Mesothelial cell of epicardium (in vitro differentiated cells): Measurements from ENCODE around the gene FGL2. TPM values are rescaled to one million over a fixed set of nuclear protein-coding genes. Genes with fewer than 3 reads are reported as not detected.

Experiments
- DNase-seq, 2 experiments: peaks; one replicate each; pipeline ENCODE4 v3.0.0; 2021; ENCODE audit warnings: low spot score in 2 of 2; ENCODE audit not compliant: unreplicated experiment in 2 of 2
- H3K27ac Mint-ChIP-seq: 2 replicates; pipeline ENCODE4 v1.8.0; 2021; ENCODE audit warnings: mixed read lengths
- H3K27me3 Mint-ChIP-seq: 2 replicates; pipeline ENCODE4 v1.8.0; 2021; ENCODE audit warnings: low read depth, mixed read lengths
- H3K36me3 Mint-ChIP-seq: 2 replicates; pipeline ENCODE4 v1.8.0; 2021; ENCODE audit warnings: mixed read lengths
- H3K4me1 Mint-ChIP-seq: 2 replicates; pipeline ENCODE4 v1.8.0; 2021; ENCODE audit warnings: mixed read lengths
- H3K4me3 Mint-ChIP-seq: 2 replicates; pipeline ENCODE4 v1.8.0; 2021; ENCODE audit warnings: mild to moderate bottlenecking, moderate library complexity, mixed read lengths
- H3K9me3 Mint-ChIP-seq: 2 replicates; pipeline ENCODE4 v1.8.0; 2021; ENCODE audit warnings: mixed read lengths
- total RNA-seq: library from RNA; stranded (reverse); gene quantifications from 3 replicates; pipeline ENCODE4 v1.2.1, GENCODE V29; 2021
- TF ChIP-seq, protein P1 (sequence below): fragments of 200-600 bp; sonication (generic); IDR thresholded peaks from one replicate; pipeline ENCODE4 v1.5.0; 2021; ENCODE audit warnings: antibody characterized with exemption; ENCODE audit not compliant: unreplicated experiment

Gene FGL2
- total RNA-seq, 1 donor from 2014 or later = not detected

DNA sequence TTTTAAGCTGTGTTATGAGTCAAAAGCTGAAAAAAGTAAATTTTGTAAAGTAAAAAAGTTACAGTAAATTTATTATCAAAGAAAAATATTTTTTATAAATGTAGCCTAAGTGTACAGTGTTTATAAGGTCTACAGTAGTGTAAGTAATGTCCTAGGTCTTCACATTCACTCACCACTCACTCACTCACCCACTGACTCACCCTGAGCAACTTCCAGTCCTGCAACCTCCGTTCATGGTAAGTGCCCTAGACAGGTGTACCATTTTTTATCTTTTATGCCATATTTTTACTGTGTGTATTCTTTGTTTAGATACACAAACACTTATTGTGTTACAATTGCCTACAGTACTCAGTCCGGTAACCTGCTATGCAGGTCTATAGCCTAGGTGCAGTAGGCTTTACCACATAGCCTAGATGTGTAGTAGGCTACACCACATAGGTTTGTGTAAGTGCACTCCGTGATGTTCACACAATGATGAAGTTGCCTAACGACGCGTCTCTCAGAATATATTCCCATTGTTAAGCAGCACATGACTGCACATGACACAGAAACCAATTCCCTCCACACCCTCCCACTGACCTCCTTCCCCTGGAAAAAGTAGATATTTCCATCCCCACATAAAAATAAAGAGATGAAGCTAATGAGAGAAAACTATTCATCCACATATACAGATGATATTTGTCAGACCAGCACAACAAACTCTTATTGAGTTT is 44.8 kb upstream of the FGL2 start:
- Mint-ChIP-seq H3K4me3 (no peak overlapping the region), H3K36me3 (peaks cover 2% of the 10 kb centered on the region), H3K27me3 (no peaks in the 10 kb centered on the region), H3K9me3 (peaks cover under 1% of the 10 kb centered on the region), H3K27ac (no peak overlapping the region), H3K4me1 (peaks cover 11% of the 10 kb centered on the region)
- TF ChIP-seq, protein P1, sequence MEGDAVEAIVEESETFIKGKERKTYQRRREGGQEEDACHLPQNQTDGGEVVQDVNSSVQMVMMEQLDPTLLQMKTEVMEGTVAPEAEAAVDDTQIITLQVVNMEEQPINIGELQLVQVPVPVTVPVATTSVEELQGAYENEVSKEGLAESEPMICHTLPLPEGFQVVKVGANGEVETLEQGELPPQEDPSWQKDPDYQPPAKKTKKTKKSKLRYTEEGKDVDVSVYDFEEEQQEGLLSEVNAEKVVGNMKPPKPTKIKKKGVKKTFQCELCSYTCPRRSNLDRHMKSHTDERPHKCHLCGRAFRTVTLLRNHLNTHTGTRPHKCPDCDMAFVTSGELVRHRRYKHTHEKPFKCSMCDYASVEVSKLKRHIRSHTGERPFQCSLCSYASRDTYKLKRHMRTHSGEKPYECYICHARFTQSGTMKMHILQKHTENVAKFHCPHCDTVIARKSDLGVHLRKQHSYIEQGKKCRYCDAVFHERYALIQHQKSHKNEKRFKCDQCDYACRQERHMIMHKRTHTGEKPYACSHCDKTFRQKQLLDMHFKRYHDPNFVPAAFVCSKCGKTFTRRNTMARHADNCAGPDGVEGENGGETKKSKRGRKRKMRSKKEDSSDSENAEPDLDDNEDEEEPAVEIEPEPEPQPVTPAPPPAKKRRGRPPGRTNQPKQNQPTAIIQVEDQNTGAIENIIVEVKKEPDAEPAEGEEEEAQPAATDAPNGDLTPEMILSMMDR = no peak
- DNase-seq = no peak

DNA sequence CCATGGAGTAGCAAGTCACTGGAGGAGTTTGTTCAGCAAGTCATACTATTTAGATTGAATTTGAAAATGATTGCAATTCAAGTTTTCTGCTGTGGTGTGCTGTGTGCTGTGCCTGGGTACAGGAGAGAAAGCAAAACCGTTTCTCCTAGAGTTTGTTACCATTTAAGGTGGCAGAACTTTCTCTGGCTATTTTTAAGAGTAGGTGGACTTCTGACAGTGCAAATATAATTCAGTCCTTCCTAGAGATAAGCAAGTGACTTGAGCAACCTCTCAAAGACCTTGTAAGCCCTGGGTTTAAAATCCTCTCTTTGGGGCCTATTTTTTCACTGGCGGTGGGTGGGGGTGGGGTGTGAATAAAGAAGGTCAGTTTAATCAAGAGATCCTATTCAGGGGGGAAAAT is 42.9 kb upstream of the FGL2 start:
- TF ChIP-seq, protein P1 = no peak
- no peak overlapping the region for H3K4me3 Mint-ChIP-seq
- no peaks in the 10 kb centered on the region for H3K27me3 Mint-ChIP-seq
- no peak overlapping the region for H3K27ac Mint-ChIP-seq
- DNase-seq = no peak
- peaks cover 2% of the 10 kb centered on the region for H3K36me3 Mint-ChIP-seq
- peaks cover 11% of the 10 kb centered on the region for H3K4me1 Mint-ChIP-seq
- H3K9me3 Mint-ChIP-seq = no peaks in the 10 kb centered on the region

DNA sequence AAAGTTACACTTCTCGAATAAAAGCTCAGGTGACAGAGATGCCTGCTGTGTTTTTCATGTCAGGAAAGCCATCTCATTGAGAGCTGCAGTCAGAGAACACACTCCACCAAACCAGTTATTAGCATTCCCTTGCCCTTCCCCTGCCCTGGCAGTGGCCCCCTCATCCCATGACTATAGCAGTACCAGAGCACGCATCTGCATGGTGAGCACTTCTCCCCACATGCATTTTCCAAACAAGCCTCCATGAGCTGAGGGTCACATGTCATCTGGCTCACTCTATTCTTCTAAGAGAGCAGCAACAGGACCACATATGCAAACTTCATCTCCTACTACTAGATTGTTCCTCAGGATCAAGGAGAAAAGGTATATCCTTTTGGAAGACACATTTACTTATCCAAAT is 42.4 kb upstream of the FGL2 start:
- Mint-ChIP-seq H3K36me3 (peaks cover 2% of the 10 kb centered on the region), H3K27ac (no peak overlapping the region), H3K27me3 (no peaks in the 10 kb centered on the region), H3K4me1 (peaks cover 11% of the 10 kb centered on the region), H3K4me3 (no peak overlapping the region), H3K9me3 (no peaks in the 10 kb centered on the region)
- TF ChIP-seq, protein P1 = no peak
- no peak for DNase-seq

DNA sequence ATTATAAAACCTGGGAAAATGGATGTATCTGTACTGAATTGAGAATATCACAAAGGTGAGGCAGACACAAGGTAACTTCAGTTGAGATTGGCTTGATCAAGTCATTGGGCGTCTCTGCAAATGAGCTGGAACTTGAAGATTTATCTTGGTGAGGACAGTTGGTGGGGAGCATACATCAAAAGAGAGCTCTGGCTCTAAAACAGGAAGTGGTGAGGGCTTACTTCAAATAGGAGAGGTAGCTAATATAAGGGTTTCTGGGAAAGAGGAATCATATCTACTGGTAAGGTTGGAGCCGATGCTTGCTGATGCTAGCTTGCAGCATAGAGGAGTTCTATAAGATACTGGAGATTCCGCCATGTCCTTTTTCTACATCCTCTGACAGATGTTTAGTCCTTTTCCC is 39.9 kb upstream of the FGL2 start:
- TF ChIP-seq, protein P1 = no peak

DNA sequence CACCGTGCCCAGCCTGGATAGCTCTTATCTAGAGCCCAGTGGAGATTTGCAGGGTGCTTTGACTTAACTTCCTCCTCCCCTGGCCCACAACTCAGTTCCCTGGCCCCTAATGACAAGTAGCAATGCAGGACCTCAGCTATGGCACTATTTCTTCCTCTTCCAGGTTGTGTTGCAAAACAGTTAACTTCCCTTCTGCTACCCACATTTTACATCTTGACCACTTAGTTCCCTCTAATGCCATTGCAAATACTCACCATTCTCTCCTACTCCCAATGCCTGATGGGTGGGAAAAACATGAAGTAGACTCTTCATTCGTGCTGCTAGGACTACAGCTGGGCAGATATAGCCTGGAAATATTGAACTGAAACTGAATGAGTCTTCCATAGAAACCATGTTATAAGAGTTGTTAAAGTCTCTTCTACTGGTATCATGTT is 39.1 kb upstream of the FGL2 start:
- H3K4me1 Mint-ChIP-seq = peaks cover 8% of the 10 kb centered on the region
- TF ChIP-seq, protein P1 = no peak
- no peak overlapping the region for H3K27ac Mint-ChIP-seq
- H3K36me3 Mint-ChIP-seq = peaks cover 2% of the 10 kb centered on the region
- H3K4me3 Mint-ChIP-seq = no peak overlapping the region
- DNase-seq = no peak
- no peaks in the 10 kb centered on the region for H3K9me3 Mint-ChIP-seq
- no peaks in the 10 kb centered on the region for H3K27me3 Mint-ChIP-seq

More for the DNA sequence above, 39.9 kb upstream of the FGL2 start:
- no peak for DNase-seq
- Mint-ChIP-seq H3K27ac (no peak overlapping the region), H3K27me3 (no peaks in the 10 kb centered on the region), H3K4me1 (peaks cover 8% of the 10 kb centered on the region), H3K36me3 (peaks cover 2% of the 10 kb centered on the region), H3K9me3 (no peaks in the 10 kb centered on the region), H3K4me3 (no peak overlapping the region)
